HL-60 (cell line): Measurements from ENCODE around the gene C2orf74.

ENCODE experiments used
- DNase-seq, 2 experiments: peaks; one replicate each; pipeline ENCODE4 v3.0.0-alpha.2; 2010 to 2020; ENCODE audit warnings: low read depth in 1 of 2, low spot score in 1 of 2
- H3K27ac ChIP-seq: fragments of 250-450 bp; sonication (Bioruptor Pico); replicated peaks from 2 replicates; pipeline ENCODE4 v1.5.1; 2020; ENCODE audit warnings: mild to moderate bottlenecking, moderate library complexity
- H3K27me3 ChIP-seq: fragments of 250-450 bp; sonication (Bioruptor Pico); 2 replicates; pipeline ENCODE4 v1.5.1; 2021; ENCODE audit warnings: mild to moderate bottlenecking, moderate library complexity; ENCODE audit not compliant: insufficient read depth, poor library complexity, severe bottlenecking
- H3K4me3 ChIP-seq: replicated peaks from 2 replicates; pipeline ENCODE4 v1.5.1; 2011; ENCODE audit warnings: mild to moderate bottlenecking, control low read depth, low read length; ENCODE audit not compliant: insufficient read depth
- CTCF ChIP-seq: IDR thresholded peaks from one replicate; pipeline ENCODE4 v1.5.1; 2011; ENCODE audit warnings: low read length, control low read depth, inconsistent platforms; ENCODE audit not compliant: insufficient read depth
- GABPA ChIP-seq: IDR thresholded peaks from 2 replicates; pipeline ENCODE4 v1.6.1; 2012; ENCODE audit warnings: low read depth
- POLR2AphosphoS5 ChIP-seq: IDR thresholded peaks from 2 replicates; pipeline ENCODE4 v1.6.1; 2012; ENCODE audit warnings: low read depth
- REST ChIP-seq: IDR thresholded peaks from 2 replicates; pipeline ENCODE4 v1.6.1; 2012; ENCODE audit warnings: low read depth; ENCODE audit not compliant: insufficient replicate concordance
- SPI1 ChIP-seq: IDR thresholded peaks from 2 replicates; pipeline ENCODE4 v1.6.1; 2012; ENCODE audit warnings: low read depth, mild to moderate bottlenecking, borderline replicate concordance

The C2orf74 gene

GRCh38 chr2:61167579-61167978 is 5.6 kb downstream of the C2orf74 start:
- DNase-seq = no peak
- Histone ChIP-seq H3K27ac (no peak overlapping the region), H3K27me3 (no peaks in the 10 kb centered on the region), H3K4me3 (no peak overlapping the region)
- TF ChIP-seq CTCF (no peak), SPI1 (no peak), POLR2AphosphoS5 (no peak), GABPA (no peak), REST (no peak)

- DNase-seq = no peak
- Histone ChIP-seq H3K4me3 (no peak overlapping the region), H3K27ac (no peak overlapping the region), H3K27me3 (no peaks in the 10 kb centered on the region)
- TF ChIP-seq REST (no peak), GABPA (no peak), SPI1 (no peak), CTCF (no peak), POLR2AphosphoS5 (no peak)
Measured at GRCh38 chr2:61172671-61173070, 10.7 kb downstream of the C2orf74 start.

- no peak for DNase-seq
- H3K27ac ChIP-seq = no peak overlapping the region
- no peak overlapping the region for H3K4me3 ChIP-seq
- TF ChIP-seq SPI1 (no peak), REST (no peak), GABPA (no peak), POLR2AphosphoS5 (no peak), CTCF (no peak)
- no peaks in the 10 kb centered on the region for H3K27me3 ChIP-seq
Measured at GRCh38 chr2:61173116-61173515, 11.1 kb downstream of the C2orf74 start.
